NCI-H226 (cell line): ENCODE data around the gene EPB41L1.
A peak's percentile ranks its signal among the peaks of the same experiment; 100 is the strongest.

Experiments used
- DNase-seq: peaks from one replicate; pipeline ENCODE4 v3.0.0-alpha.2; 2015

EPB41L1 gene

GRCh38 chr20:36266189-36266588 lies 111.6 kb downstream of the EPB41L1 start:
- DNase-seq = no peak

GRCh38 chr20:36267605-36268381 lies 113.3 kb downstream of the EPB41L1 start:
- no peak for DNase-seq

DNA sequence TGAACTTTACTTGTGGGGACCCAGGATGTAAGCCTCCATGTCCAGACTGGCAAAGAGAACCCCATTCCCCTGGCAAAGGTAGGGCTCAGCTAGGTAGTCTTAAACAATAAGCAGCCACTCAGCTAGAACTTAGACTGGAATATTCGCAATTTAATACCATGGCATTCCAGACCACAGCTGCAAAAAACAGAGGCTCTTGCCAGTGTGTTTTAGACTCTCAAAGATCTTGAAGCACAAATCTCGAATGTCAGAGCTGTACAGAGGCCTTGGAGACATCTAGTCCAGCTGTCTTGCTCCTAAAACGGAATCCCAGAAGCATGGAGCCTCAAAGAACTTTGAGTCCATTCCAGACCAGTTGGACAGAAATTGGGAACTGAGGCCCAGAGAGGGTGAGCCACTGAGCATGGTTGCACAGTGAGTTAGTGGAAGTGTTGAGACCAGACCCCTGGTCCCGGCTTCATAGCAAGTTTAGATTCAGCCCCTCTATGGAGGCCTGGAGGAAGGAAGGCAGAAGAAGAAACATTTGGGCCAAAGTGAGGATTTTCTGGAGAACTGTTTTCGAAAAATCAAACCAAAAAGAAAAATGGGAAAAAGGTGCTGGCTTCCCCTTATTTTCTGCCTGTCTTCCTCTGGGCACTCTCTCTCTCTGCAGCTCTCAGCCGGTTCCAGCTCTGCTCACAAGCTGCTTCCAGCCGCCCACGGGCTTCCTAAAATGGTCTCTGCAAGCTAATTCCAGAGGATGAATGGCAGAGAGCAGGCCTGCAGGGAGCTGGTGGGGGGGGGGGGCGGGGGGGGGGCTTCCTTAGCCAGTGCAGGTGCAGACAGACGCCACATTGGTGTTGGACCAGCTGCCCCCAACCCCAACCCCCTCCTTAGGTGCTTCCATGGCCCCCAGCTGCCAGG lies 114.2 kb downstream of the EPB41L1 start:
- no peak for DNase-seq

DNA sequence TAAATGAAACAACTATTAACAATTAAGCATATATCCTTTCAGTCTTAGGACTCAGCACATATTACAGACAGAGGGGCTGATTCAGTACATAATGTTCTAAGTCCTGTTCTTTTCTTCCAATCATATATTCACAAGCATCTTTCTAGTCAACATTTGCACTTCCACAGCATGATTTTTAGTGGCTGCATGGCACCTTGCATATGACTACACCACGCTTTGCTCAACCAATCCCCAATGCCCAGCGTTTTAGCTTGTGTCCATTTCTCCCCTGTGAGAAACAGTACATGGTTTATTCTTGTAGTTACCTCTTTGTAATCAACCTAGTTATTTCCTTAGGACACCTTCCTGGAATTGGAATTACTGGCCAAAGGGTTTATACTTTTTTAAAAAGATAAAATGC lies 115.0 kb downstream of the EPB41L1 start:
- no peak for DNase-seq

DNA sequence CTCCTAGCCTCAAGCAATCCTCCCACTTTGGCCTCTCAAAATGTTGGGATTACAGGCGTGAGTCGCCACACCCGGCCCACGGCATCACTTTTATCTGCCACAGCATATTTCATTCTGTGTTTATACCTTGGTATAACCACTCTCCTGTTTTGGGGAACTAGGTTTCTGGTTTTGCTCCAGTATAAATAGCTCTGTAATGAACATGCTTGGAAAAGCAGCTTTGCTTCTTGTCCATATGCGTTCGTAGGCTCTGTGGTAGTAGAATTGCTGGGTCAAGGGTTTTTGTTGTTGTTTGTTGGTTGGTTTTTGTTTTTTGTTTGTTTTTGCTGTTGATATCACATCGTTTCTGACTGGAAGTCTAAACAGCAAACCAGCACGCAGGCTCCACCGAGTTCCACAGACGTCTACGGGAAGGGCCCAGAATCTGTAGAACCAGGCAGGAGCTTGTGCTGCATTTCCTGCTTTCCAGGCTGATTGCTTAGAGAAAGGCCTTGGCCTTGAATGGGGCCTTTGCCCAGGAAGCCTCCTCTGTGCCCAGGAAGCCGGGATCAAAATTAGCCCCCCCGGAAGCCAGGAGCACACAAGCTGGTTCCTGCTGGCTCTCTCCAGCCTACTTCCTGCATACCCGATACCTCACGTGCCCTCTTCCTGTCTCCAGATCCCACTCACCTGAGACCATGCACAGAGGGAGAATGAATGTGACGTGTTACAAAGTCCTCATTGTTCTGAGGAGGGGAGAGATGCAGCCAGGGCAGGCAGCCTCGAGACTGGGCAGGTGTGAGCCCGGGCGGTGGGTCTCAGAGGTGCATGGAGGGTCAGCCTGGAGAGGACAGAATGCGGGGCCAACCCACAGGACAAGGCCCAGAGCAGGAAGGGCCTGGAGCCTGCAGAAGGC lies 116.5 kb downstream of the EPB41L1 start:
- DNase-seq = no peak

GRCh38 chr20:36271639-36272546 lies 117.4 kb downstream of the EPB41L1 start:
- DNase-seq = no peak

DNA sequence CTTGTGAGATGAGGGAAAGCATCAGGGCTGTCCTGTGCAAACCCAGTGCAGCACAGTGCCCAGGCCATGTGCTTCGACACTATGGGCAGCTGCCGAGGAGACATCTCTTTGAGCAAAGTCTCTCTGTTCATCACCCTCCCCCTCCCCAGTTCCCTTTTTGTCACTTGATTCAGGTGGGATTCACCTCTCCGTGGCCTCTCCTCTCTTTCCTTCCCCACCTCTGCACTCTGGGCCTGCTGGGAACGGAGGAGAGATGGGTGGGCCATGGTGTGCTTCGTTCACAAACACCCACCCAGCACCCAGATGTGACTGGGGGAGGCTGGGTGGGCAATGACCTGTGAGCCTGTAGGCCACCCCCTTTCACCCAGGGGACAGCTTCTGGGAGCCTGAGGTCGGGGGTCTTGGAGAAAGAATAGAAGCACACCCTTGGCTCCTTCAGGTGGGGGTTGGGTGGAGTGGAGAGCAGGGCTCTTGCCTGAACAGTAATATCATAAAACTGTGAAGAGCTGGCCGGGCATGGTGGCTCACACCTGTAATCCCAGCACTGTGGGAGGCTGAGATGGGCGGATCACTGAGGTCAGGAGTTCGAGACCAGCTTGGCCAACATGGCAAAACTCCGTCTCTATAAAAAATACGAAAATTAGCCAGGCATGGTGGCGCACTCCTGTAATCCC lies 118.1 kb downstream of the EPB41L1 start:
- no peak for DNase-seq

GRCh38 chr20:36273414-36274180 lies 119.1 kb downstream of the EPB41L1 start:
- peak; percentile 9 for DNase-seq

DNA sequence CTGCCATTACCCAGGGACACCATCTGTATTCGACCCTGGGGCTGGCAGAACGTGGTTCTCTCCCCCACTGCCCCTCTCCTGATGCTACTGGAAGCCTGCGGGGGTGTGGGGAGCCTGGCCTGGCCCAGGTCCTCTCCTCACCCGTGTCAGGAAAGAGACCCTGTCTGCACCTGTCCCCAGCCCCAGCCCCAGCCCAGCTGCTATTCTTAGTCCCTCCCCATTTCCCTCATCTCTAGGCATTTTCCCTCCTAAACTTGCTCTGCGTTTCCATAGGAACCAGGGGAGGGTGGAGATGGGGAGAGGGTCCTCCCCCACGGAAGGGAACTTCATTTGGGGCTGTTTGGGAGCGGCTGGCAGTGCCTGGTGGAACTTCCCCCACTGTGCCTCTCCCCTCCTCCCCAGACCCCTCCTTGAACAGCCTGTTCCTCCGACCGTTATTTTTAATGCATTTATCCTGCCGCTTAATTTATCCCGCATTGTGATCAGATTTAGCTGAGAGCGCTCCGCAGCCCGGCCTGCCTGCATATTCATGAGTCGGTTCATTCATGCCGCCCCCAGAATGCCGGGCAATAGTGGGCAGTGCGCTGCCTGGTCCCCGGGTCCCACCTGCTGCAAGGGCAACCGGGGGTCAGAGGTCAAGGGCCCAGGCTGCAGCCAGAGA lies 119.8 kb downstream of the EPB41L1 start:
- DNase-seq = no peak

DNA sequence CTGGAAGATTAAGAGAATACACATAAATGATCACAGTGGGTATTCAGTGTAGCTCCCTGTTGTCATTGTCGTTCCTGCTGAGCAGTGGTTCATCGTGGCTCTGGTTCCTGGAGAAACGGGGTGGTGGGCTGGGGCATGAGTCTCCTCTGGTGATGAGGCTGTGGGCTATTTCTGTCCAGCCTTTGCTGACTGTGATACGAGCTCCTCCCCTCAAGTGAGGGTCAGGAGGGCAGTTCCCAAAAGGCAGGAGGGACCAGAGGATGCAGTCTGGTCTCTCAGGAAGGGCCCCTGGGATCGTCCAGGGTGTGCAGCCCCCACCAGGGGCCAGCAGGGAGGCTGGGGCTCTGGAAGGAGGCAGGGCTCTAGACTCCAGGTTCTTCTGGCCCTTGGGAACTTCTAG lies 120.5 kb downstream of the EPB41L1 start:
- DNase-seq = no peak

- no peak for DNase-seq
Observed at GRCh38 chr20:36275441-36276189, 121.1 kb downstream of the EPB41L1 start.

DNA sequence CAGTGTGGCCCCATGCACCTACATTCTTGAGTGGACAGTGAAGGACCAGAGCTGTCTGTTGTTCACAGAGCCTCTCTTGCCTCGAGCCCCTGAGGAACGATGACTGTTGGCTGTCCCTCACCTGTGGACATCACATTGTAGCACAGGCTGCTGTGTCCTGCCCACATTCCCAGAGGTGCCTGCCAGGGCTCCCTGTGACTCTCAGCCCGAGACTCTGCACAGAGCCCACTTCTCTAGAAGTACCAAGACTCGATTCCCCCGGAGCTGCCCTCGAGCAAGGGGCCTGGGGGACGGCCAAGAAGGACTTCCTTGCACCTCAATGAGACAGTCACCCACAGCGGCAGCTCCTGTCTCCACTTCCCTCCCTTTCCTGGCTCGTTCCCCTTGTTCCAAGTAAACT lies 123.0 kb downstream of the EPB41L1 start:
- no peak for DNase-seq

- DNase-seq = no peak
Observed at GRCh38 chr20:36279362-36279761, 124.8 kb downstream of the EPB41L1 start.

- no peak for DNase-seq
Observed at GRCh38 chr20:36279776-36280175, 125.2 kb downstream of the EPB41L1 start.

GRCh38 chr20:36281785-36282380 lies 127.3 kb downstream of the EPB41L1 start:
- no peak for DNase-seq
